Activated CD4-positive, alpha-beta T cell treated with anti-CD3 and anti-CD28 coated beads, Interleukin-10, Interleukin-2, amounts not matched to agents 100 ng/mL and 50 ng/mL, durations not matched to agents 16 hours and 8 hours (primary cell): ENCODE data around the gene FGG.
A peak's percentile ranks its signal among the peaks of the same experiment; 100 is the strongest.

Source experiments
- DNase-seq: peaks from one replicate; pipeline ENCODE4 v3.0.0-alpha.2; 2020

Gene FGG

GRCh38 chr4:154612472-154613414 lies at the start of gene FGG:
TSS of gene FGG (minus strand) at chr4:154612656. CDS start at chr4:154612609, 47 bp downstream.
- no peak for DNase-seq

DNA sequence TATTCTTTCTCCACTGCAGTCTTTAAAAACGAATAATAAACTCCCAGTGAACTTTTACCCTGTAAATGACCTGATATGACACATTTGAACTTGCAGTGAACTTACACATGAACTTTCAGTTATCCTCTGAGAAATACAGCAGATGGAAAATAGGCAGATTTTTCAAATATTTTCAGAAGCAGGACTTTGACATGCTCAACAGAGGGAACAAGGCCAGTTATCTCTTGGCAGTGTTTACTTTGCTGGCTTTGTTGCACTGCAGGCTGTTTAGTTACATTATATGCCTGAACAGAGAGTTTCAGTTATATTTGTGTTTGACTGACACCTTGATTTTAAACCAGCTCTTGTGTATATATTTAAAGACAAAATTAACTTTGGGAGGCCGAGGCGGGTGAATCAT lies 47.6 kb upstream of the FGG start:
- no peak for DNase-seq

- DNase-seq, result no peak
Observed at GRCh38 chr4:154658680-154659405, 46.4 kb upstream of the FGG start.

DNA sequence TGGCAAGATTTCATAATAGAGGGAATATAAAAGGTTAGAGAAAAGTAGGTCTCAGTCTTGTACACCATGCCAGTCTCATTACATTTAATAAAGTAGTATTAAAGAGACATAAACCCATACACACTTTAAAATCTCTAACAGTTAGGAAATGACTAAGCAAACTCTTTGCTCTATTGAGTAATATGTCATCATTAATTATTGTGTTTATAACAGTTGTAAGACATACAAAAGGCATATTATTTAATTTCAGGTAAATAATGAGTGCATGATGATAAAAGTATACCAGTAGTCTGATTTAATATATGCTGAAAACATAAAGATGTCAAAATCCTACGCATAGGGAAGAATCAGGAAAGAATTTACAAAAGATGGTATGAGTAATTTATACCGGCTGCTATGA lies 31.0 kb upstream of the FGG start:
- no peak for DNase-seq

- DNase-seq, result no peak
Observed at GRCh38 chr4:154642373-154643009, 30.0 kb upstream of the FGG start.

GRCh38 chr4:154640999-154641398 lies 28.5 kb upstream of the FGG start:
- no peak for DNase-seq

DNA sequence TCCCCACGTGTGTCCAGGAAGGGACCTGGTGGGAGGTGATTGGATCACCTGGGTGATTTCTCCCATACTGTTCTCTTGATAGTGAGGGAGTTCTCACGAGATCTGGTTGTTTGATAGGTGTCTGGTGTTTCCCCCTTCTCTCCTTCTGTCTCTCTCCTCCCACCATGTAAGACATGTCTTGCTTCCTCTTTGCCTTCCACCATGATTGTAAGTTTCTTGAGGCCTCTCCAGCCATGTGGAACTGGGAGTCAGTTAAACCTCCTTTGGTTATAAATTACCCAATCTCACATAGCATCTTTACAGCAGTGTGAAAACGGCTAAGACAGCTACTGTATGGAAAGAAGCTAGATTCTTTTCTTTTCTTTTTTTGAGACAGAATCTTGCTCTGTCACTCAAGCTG lies 21.6 kb upstream of the FGG start:
- DNase-seq, result no peak

DNA sequence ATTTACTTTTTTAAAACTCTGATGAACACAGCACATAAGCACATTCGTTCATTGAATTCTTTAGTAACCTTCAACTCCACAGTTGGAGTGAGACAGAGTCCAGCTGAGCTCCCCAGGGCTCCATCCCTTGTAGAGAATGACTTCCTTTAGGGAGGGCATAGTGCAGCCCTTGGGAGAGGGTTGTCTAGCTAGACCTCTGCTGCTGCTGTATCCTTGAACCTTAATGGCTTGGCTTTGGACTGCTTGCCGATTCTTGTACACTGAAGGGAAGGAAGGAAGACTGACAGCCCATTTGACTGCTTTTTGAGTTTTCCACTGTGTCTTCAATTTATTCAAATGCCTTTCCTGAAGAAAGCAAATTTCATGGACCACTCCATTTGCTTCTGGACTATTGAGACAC lies 19.4 kb upstream of the FGG start:
- DNase-seq, result no peak

- no peak for DNase-seq
Observed at GRCh38 chr4:154630324-154630723, 17.9 kb upstream of the FGG start.

GRCh38 chr4:154626793-154627484 lies 14.5 kb upstream of the FGG start:
- DNase-seq, result peak; percentile 73

GRCh38 chr4:154625971-154626370 lies 13.5 kb upstream of the FGG start:
- DNase-seq, result no peak

DNA sequence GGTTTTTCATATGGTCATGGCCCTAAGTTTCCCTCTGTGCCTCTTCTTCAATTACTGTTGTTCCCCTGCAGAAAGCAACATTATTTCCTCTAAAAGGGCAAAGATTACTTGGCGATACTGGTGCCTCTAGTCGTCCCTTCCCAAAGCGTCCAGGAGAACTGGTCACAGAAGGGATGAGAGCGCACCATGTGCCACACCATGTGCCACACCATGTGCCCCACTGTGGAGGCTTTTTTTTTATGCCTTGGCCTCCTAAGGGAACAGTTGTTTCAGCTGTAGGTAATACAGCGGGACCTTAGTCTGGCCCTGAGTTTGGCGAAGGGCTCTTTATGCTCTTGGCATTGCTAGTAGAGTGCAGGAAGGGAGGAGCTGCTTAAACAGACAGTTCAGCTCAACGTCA lies 11.5 kb upstream of the FGG start:
- no peak for DNase-seq

DNA sequence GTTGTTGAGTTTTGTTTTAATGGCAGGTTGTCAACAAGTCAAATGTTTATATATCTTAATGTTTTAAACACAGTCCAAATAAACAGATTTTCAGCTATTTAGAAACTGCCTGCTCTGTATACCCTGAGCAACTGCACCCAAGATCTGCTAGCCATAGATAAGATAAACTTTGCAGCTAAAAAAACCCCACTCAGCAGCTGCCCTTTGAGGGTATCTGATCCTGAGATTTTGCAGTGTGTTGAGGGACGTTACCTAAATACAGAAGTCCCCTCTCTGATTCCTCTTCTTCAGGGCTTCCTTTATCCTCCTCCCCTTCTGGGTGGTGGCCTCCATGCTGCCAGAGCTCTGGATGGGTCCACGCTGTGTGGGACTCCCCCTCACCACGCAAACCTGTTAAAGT lies 11.0 kb upstream of the FGG start:
- DNase-seq, result no peak

DNA sequence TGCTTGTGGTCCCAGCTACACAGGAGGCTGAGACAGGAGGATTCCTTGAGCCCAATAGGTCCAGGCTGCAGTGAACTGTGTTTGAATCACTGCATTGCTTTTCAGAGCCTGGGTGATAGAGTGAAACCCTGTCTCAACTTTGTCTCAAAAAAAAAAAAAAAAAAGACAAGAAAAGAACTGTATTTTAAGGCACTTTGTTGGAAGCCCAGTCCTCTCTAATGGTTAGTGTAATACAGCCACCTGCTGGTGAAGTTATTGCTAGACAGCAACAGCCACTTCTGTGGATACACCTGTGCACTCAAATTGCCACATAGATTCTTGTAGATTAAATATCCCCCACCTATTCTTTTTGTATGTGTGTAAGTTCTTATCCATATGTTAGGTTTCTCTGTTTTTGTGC lies 10.1 kb upstream of the FGG start:
- peak; percentile 49 for DNase-seq

GRCh38 chr4:154620111-154620510 lies 7.7 kb upstream of the FGG start:
- DNase-seq, result no peak

DNA sequence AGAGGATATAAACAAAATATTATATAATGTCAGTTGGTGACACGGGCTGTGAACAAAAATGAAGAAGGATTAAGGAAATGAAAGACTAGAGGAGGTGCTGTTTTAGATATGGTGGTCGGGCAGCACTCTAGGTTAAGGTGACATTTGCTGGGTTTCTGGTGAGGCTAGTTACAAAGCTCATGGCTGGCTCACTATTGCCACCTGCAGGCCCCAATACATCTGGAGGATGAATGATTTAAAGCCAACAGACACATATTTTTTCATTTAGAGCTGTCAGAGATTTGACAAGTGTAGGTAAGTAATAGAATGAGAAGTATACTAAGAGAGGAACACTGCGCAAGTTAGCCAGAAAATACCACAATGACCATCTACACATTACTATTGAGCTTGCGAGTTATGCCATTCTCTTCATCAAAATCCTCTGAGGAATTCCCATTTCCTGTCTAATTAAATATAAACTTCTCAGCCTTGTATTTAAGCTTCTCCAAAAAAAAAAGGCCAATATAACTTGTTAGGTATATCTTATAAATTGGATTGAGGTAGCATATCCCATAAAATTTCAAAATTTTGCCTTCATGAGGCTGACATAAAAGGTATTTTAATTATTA lies 6.4 kb upstream of the FGG start:
- DNase-seq, result peak; percentile 61

DNA sequence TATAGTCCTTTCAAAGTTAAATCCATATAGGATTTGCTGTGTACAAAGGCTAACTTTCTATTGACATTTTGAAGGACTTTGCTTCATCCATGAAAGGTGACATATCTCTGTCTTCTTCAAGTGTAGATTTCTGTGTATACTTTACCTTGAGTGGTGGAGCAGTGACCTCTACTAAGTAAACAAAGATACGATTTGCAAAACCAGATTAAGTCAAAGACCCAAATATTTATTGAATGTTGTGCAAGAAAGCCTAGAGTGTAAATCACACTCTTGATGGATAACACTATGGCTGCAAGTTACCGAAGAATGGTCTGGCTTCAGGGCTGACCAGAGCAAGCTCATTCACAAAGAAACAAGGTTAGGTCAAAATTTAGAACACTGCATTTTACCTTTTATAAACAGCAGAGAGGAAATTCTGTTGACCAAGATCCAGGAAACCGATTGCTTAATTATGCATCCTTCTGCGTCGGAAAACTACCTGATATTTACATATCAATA lies 5.4 kb upstream of the FGG start:
- DNase-seq, result no peak

DNA sequence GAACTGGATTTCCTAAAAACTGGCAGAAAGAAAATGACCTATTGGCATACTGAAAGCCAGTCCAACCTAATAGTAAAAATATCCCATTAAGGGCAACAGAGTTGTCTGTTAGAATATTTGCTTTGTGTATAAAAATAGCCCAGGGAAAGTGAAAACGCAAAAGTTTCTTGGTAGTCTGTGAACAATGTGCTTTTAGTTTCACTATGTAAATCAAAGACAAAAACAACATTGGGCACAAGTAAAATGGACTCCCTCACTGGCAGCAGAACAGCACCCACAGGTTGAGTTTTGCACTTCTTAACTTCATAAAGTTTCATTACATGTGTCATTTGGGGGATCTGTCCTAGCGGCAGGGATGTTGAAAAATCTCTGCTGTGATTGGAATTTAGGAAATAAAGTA lies 4.3 kb upstream of the FGG start:
- DNase-seq, result peak; percentile 4

DNA sequence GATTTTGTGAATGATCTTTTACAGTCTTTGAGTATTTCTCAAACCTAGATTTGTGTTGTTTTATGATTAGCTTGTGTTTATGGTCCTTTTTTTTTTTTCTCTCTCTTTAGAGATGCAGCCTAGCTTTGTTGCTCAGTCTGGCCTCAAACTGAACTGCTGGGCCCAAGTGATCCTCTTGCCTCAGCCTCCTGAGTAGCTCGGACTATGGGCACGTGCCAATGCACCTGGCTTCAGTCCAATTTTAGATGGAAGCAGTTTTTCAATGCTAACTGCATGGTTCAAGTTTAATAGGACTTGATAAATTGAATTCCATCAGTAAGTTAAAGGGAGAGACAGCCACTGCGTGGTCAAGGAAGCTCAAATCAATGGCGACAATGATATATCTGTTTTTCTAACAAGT lies 3.8 kb upstream of the FGG start:
- no peak for DNase-seq

DNA sequence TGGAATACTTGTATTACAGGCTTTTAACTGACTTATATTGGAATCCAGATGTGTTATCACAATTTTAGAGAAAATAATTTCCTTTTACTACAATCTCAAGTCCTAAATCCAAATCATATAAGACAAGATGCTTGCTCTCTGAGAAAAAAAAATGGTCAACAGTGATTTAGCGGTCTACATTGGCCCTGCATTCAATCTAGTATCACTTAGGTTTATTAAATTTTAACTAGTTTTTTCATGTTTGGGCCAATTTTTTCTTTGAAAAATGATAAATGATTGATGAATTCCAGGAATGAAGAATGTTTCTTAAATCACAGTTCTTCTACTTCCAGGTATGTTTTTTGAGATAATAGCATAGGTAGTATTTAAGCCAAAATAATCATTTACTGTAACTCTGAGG lies 2.8 kb upstream of the FGG start:
- DNase-seq, result no peak

DNA sequence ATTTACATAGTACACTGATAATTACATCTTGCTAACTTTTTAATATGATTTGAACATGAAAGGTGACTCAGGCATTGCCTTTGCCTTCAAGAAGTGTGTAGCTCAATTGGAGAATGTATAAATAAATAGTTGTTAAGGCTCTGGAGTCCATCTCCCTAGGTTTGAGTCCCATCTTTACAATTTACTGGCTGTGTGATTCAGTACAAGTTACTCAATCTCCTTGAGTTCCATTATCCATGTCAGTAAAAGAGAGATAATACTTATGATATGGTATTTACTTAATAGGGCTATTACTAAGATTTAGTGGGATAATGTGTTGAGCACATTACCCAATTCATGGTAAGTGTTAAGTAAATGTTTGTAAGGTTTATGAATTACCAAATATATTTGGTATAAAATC lies 1.9 kb upstream of the FGG start:
- DNase-seq, result no peak

DNA sequence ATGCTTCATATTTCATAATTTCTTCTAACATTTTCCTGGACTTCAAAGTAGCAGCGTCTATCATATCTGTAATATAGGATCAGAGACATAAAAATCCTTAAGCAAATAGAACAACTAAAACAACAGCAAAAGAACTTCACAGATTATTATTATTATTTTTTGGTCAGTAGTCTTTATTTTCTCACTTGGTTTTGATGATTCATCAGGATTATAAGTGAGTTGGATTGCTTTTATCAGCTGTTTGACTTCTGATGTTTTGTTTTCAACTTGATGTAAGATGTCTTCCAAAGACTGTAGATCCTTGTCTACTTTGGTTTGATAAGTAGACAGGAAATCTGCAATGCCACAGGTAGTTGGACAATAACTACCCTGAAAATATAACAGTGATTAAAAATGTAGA lies 623 bp downstream of the FGG start:
- no peak for DNase-seq

- no peak for DNase-seq
Observed at GRCh38 chr4:154610582-154610981, 1.9 kb downstream of the FGG start.
